Activated T-helper 1 cell treated with anti-CD3 and anti-CD28 coated beads, Interleukin-2, amount 50 U/mL, for 16 hours (primary cell): ENCODE results near the gene C16orf74.

Experiments
- DNase-seq, 2 donors: peaks; one replicate each; pipeline ENCODE4 v3.0.0-alpha.2; 2020; ENCODE audit warnings: low read depth in 1 of 2, low spot score in 1 of 2

The C16orf74 gene

GRCh38 chr16:85750827-85751697 is at the start of gene C16orf74:
Gene C16orf74 (minus strand): TSS chr16:85751096. CDS start chr16:85735217, 15,879 bp downstream.
- DNase-seq, result no peak

GRCh38 chr16:85800321-85800669 is 49.4 kb upstream of the C16orf74 start:
- DNase-seq, result peak in 1 of 2 donors; percentile 10

GRCh38 chr16:85799497-85800320 is 48.8 kb upstream of the C16orf74 start, which contains the start of the genes COX4I1 and EMC8:
Gene COX4I1 (plus strand): TSS chr16:85799695. CDS start chr16:85801206, 1,511 bp downstream.
Gene EMC8 (minus strand): TSS chr16:85799544. CDS start chr16:85799295, 249 bp downstream.
- DNase-seq, result peak; percentile 81 to 85

GRCh38 chr16:85798901-85799496 is 48.1 kb upstream of the C16orf74 start:
- no peak for DNase-seq

- no peak for DNase-seq
Observed at GRCh38 chr16:85798283-85798776, 47.4 kb upstream of the C16orf74 start.

GRCh38 chr16:85796599-85796998 is 45.7 kb upstream of the C16orf74 start:
- no peak for DNase-seq

- DNase-seq, result no peak
Observed at GRCh38 chr16:85796152-85796551, 45.3 kb upstream of the C16orf74 start.

GRCh38 chr16:85794696-85795095 is 43.8 kb upstream of the C16orf74 start:
- no peak for DNase-seq

GRCh38 chr16:85793662-85794298 is 42.9 kb upstream of the C16orf74 start:
- DNase-seq, result no peak

GRCh38 chr16:85789773-85790172 is 38.9 kb upstream of the C16orf74 start:
- no peak for DNase-seq

GRCh38 chr16:85788819-85789218 is 37.9 kb upstream of the C16orf74 start:
- no peak for DNase-seq

GRCh38 chr16:85785927-85786326 is 35.0 kb upstream of the C16orf74 start:
- DNase-seq, result no peak

- DNase-seq, result no peak
Observed at GRCh38 chr16:85784813-85785212, 33.9 kb upstream of the C16orf74 start.

GRCh38 chr16:85783441-85783840 is 32.5 kb upstream of the C16orf74 start:
- no peak for DNase-seq

GRCh38 chr16:85782451-85782850 is 31.6 kb upstream of the C16orf74 start:
- no peak for DNase-seq

GRCh38 chr16:85781695-85782370 is 30.9 kb upstream of the C16orf74 start:
- DNase-seq, result no peak

- DNase-seq, result no peak
Observed at GRCh38 chr16:85781156-85781555, 30.3 kb upstream of the C16orf74 start.

GRCh38 chr16:85780281-85780680 is 29.4 kb upstream of the C16orf74 start:
- no peak for DNase-seq

- DNase-seq, result no peak
Observed at GRCh38 chr16:85778873-85779272, 28.0 kb upstream of the C16orf74 start.

- no peak for DNase-seq
Observed at GRCh38 chr16:85777583-85778310, 26.9 kb upstream of the C16orf74 start.
